ENCODE measurements around the gene TBC1D16.

TBC1D16 gene

GRCh38 chr17:79923974-79924638 lies 111.6 kb downstream of the TBC1D16 start:
- no peak for DNase-seq

GRCh38 chr17:79922798-79923197 lies 112.9 kb downstream of the TBC1D16 start:
- no peak for DNase-seq

DNA sequence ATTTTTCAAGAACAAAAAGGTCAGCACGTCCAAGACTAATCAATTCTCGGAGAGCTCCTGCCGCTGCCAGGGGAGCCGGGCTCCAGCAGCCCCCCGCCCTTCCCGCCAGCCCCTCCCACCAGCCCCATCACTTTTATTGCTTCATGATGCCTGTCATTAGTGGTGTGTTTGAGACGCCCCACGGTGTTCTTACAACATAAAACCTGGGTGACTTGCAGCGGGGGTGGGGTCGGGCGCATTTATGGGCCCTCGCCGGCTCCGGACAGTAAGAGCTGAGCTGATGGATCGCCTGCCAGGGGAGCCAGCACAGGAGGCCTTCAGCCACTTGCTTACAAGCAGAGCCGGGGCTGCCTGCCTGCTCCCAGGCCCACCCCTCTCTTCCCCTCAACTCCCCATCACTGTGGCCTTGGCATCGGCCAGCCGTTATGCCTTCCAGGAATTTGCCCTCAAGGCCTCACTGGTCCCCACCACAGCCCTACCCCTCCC lies 113.5 kb downstream of the TBC1D16 start:
- DNase-seq: no peak

GRCh38 chr17:79921411-79922115 lies 114.1 kb downstream of the TBC1D16 start:
- DNase-seq: no peak

DNA sequence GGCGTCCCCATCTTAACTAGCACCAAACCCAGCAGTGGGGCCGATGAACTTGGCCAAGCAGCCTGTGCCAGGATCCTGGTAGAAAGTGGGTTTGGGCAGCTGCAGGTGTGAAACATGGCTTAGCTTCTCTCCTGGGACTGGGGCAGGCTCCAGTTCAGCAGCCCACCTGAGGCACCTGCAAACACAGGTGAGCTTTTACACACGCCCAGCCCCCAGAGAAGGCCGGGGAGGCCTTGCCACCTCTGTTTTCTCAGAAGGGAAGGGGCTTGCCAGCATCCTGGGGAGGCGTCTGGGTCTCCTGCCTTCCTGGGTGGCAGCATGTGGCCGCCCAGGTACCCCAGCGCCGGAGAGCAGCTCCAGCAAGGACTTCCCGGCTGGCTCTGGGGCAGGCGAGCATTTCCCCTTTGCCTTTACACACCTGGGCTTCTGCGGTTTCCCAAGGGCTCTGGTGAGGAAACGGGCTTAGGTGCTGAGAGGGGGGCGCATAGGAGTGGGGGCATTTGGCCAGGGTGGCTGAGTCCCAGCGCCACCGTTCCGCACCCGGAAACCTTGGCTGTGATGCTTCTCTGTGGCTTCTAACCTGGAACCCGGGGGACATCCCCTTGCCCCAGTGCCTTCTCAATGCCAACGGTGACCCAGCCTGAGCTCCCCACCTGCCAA lies 114.8 kb downstream of the TBC1D16 start:
- DNase-seq: no peak

DNA sequence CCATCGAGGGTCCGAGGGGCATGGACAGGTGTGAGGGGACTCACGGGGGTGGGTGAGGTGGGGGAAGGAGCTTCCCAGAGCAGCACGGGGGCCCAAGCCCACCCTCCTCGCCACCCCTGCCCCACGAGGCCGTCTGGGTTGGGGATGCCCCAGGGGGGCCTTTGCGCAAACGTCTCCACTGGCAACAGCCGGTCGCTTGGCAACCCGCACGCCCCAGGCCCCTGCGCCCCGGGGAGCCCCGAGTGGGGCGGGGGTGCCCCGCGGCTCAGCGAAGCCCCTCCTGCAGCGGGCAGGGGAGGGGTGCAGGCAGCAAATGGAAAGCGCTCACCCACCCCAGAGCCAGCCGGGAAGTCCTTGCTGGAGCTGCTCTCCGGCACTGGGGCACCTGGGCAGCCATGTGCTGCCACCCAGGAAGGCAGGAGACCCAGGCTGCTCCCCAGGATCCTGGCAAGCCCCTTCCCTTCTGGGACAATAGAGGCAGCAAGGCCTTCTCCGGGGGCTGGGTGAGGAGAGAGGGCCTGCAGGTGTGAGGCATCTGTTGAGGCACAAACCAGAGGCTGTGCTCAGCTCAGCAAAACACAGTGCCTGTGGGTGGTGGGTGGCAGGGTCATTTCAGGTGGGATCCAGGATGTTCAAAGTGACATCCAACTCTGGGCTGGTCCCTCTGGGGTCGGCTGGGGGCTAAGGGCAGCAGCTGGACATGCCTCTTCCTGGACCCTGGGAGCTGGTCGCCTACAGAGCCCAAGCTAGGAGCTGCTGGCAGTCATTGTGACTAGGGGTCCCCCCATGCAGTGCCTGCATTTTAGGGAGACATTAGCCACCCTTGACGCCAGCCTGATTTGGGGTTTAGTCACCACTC lies 115.6 kb downstream of the TBC1D16 start:
- no peak for DNase-seq

DNA sequence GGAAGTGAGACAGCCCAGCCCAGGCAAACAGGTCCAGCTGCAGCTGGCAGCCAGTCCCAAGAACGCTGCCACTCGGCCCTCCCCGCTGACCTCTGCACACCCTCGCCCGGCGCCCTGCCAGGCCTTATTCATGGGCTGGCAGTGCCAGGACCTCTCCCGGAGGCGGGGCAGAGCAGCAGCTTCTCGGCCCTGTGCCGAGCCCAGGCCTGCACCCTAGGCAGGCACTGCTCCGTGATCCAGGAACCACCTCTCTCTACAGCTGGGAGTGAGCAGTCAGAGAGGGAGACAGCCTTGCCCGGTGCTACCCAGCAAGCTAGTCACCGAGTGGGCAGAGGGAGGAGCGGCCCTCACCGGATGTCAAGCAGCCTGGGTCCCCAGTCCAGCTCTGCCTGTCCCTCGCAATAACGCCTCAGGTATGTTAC lies 116.5 kb downstream of the TBC1D16 start:
- no peak for DNase-seq

- DNase-seq: no peak
These were observed 117.0 kb downstream of the TBC1D16 start for GRCh38 chr17:79918581-79919163.

GRCh38 chr17:79917902-79918484 lies 117.7 kb downstream of the TBC1D16 start:
- DNase-seq: no peak

GRCh38 chr17:79916991-79917901 lies 118.4 kb downstream of the TBC1D16 start:
- DNase-seq: no peak

GRCh38 chr17:79916506-79916905 lies 119.2 kb downstream of the TBC1D16 start:
- DNase-seq: no peak

- no peak for DNase-seq
These were observed 119.7 kb downstream of the TBC1D16 start for GRCh38 chr17:79915850-79916430.

- no peak for DNase-seq
These were observed 120.6 kb downstream of the TBC1D16 start for GRCh38 chr17:79914813-79915740.

- no peak for DNase-seq
These were observed 121.5 kb downstream of the TBC1D16 start for GRCh38 chr17:79913896-79914812.

- no peak for DNase-seq
These were observed 122.2 kb downstream of the TBC1D16 start for GRCh38 chr17:79913451-79913850.

DNA sequence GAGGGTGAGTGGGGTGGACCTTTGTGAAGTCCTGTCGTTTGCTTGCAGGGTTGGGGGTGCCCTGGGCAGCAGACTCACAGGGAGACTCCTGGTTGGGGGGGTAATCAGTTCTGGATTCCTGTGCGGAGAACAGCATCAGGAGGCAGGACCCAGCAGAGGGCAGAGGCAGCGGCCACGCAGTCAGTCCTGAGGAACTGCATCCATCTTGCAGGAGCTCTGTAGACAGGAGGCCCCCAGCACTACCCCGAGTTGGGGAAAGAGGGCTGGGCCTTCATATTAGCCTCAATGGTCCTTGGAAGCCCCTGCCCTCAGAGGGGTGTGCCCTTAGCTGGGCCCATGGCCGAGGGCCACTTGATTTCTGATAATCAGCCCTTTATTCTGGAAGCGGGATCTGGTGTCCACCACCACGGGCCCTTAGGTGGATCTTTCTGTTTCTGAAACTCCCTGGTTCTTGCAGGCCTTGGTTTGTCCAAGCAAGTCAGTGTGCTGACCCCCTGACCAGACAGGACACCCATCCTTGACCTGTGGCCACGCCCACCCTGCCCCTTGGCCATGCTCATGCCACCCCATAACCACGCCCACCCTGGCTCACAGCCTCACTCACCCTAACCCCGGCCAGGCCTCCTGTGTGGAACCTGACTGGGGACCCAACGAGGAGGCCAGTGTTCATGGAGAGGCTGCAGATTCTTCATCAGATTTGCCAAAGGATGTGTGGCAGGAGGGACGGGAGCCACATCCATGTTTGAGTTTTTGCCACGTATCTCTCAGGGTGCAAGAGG lies 122.9 kb downstream of the TBC1D16 start:
- no peak for DNase-seq
